HG02678 (cell line): ENCODE measurements around the gene PCDHGA1.

Experiments
- ATAC-seq: cut with Tn5 transposase; IDR thresholded peaks from one replicate; pipeline ENCODE4 v1.9.1; 2021; ENCODE audit warnings: mild to moderate bottlenecking, moderate library complexity; ENCODE audit not compliant: unreplicated experiment

The PCDHGA1 gene

GRCh38 chr5:141527426-141527825 lies 197.1 kb downstream of the PCDHGA1 start:
- ATAC-seq = no peak

GRCh38 chr5:141528291-141528984 lies 198.1 kb downstream of the PCDHGA1 start:
- ATAC-seq = no peak

GRCh38 chr5:141529002-141529401 lies 198.7 kb downstream of the PCDHGA1 start:
- ATAC-seq = peak; percentile 35

GRCh38 chr5:141529873-141530272 lies 199.6 kb downstream of the PCDHGA1 start:
- ATAC-seq = no peak

- ATAC-seq = no peak
Measured at GRCh38 chr5:141532726-141533125, 202.4 kb downstream of the PCDHGA1 start.

- ATAC-seq = no peak
Measured at GRCh38 chr5:141533897-141534296, 203.6 kb downstream of the PCDHGA1 start.

GRCh38 chr5:141534492-141535213 lies 204.3 kb downstream of the PCDHGA1 start:
- ATAC-seq = no peak

GRCh38 chr5:141543053-141543452 lies 212.7 kb downstream of the PCDHGA1 start:
- ATAC-seq = no peak

- ATAC-seq = no peak
Measured at GRCh38 chr5:141547488-141547887, 217.2 kb downstream of the PCDHGA1 start.

- no peak for ATAC-seq
Measured at GRCh38 chr5:141547921-141548320, 217.6 kb downstream of the PCDHGA1 start.

- peak; percentile 63 for ATAC-seq
Measured at GRCh38 chr5:141557681-141558136, 227.4 kb downstream of the PCDHGA1 start.

GRCh38 chr5:141558150-141558549 lies 227.8 kb downstream of the PCDHGA1 start:
- ATAC-seq = no peak

GRCh38 chr5:141559461-141559860 lies 229.1 kb downstream of the PCDHGA1 start:
- no peak for ATAC-seq

GRCh38 chr5:141560151-141560550 lies 229.8 kb downstream of the PCDHGA1 start:
- no peak for ATAC-seq

GRCh38 chr5:141560725-141561483 lies 230.6 kb downstream of the PCDHGA1 start:
- ATAC-seq = no peak
